ENCODE results near the gene MAPKBP1. TPM values are rescaled to one million over a fixed set of nuclear protein-coding genes. Genes with fewer than 3 reads are reported as not detected.

MAPKBP1 gene
- total and polyA plus RNA-seq, 9 of the 15 experiments (the other 6 are each of a cell fraction or from before 2014, with no cell fraction given) = 0.15 to 9.5 (median 4.5) TPM

DNA sequence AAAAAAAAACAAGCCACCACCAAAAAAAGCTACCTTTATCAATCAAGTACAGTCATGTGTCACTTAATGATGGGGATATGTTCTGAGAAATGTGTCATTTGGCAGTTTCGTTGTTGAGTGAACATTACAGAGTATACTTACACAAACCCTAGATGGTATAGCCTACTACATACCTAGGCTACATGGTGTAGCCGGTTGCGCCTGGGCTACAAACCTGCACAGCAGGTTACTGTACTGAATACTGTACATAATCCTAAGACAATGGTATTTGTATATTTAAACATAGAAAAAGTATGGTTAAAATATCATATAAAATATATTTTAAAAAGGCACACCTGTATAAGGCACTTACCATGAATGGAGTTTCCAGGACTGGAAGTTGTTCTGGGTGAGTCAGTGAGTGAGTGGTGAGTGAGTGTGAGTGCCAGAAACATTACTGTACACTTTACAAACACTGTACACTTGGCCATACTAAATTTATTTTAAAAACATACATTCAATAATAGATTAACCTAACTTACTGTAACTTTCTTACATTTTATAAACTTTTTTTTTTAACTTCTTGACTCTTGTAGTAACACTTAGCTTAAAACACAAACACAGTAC is 27.7 kb downstream of the MAPKBP1 start:
- H3K9me3 ChIP-seq (replicated peaks; ENCODE audit: control insufficient read depth, insufficient read depth, low read depth, low read length) = no peaks in the 10 kb centered on the region
- H3K36me3 ChIP-seq (ENCODE audit: control insufficient read depth, insufficient read depth, low read length) = no peaks in the 10 kb centered on the region
- POLR2A ChIA-PET = interaction anchor here (2.2 kb wide), 1 partner anchor 28 kb away, joined by 7 read pairs; the partner anchor contains the start of gene MAPKBP1
- H3K27ac ChIP-seq (ENCODE audit: extremely low read depth, low read depth, low read length) = no peak overlapping the region
- H3K4me3 ChIP-seq = no peak overlapping the region
- H3K9ac ChIP-seq (ENCODE audit: insufficient read depth in 1 of 2, low read depth in 2 of 2, low read length in 2 of 2) = no peak overlapping the region
- intact Hi-C loops (cut with micrococcal nuclease) = no loop called here
- TF ChIP-seq CBX3 (IDR thresholded peaks at IDR 0.05; ENCODE audit: borderline replicate concordance in 1 of 2, low read length in 2 of 2) (peak in 1 of 2 experiments; percentile 64; a peak in 1 of 3 replicates), STAG1 (CRISPR knock-in tag; IDR thresholded peaks at IDR 0.05; ENCODE audit: borderline replicate concordance) (no peak), ZFP36 (IDR thresholded peaks at IDR 0.05; ENCODE audit: low read depth, low read length, partially characterized antibody) (peak; percentile 12), PCBP1 (IDR thresholded peaks at IDR 0.05; ENCODE audit: low read depth, low read length, poor library complexity, severe bottlenecking) (no peak), IRF2 (CRISPR knock-in tag; IDR thresholded peaks at IDR 0.05) (no peak), YBX1 (IDR thresholded peaks at IDR 0.05) (no peak)
- TF ChIP-seq, protein P1, sequence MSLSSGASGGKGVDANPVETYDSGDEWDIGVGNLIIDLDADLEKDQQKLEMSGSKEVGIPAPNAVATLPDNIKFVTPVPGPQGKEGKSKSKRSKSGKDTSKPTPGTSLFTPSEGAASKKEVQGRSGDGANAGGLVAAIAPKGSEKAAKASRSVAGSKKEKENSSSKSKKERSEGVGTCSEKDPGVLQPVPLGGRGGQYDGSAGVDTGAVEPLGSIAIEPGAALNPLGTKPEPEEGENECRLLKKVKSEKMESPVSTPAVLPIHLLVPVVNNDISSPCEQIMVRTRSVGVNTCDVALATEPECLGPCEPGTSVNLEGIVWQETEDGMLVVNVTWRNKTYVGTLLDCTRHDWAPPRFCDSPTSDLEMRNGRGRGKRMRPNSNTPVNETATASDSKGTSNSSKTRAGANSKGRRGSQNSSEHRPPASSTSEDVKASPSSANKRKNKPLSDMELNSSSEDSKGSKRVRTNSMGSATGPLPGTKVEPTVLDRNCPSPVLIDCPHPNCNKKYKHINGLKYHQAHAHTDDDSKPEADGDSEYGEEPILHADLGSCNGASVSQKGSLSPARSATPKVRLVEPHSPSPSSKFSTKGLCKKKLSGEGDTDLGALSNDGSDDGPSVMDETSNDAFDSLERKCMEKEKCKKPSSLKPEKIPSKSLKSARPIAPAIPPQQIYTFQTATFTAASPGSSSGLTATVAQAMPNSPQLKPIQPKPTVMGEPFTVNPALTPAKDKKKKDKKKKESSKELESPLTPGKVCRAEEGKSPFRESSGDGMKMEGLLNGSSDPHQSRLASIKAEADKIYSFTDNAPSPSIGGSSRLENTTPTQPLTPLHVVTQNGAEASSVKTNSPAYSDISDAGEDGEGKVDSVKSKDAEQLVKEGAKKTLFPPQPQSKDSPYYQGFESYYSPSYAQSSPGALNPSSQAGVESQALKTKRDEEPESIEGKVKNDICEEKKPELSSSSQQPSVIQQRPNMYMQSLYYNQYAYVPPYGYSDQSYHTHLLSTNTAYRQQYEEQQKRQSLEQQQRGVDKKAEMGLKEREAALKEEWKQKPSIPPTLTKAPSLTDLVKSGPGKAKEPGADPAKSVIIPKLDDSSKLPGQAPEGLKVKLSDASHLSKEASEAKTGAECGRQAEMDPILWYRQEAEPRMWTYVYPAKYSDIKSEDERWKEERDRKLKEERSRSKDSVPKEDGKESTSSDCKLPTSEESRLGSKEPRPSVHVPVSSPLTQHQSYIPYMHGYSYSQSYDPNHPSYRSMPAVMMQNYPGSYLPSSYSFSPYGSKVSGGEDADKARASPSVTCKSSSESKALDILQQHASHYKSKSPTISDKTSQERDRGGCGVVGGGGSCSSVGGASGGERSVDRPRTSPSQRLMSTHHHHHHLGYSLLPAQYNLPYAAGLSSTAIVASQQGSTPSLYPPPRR (CRISPR knock-in tag; IDR thresholded peaks at IDR 0.05; ENCODE audit: borderline replicate concordance) = no peak
- H3K79me2 ChIP-seq (ENCODE audit: control insufficient read depth, insufficient read depth, low read length) = no peaks in the 10 kb centered on the region
- FAIRE-seq = no peak
- ATAC-seq = no peak
- no peaks in the 10 kb centered on the region for H3K9me1 ChIP-seq (ENCODE audit: control insufficient read depth, insufficient read depth, low read length)
- no peaks in the 10 kb centered on the region for H3K27me3 ChIP-seq (ENCODE audit: control insufficient read depth in 2 of 2, insufficient read depth in 2 of 2, low read length in 2 of 2)
- no TSS peak for BruUV-seq (replicated peaks)
- in situ Hi-C loops (cut with MboI) = loop anchor here (25.0 kb wide), 1 partner anchor 340 kb away; no protein-coding TSS in a partner anchor
- no peak overlapping the region for H3K4me2 ChIP-seq (ENCODE audit: insufficient read depth, low read length)
- no peaks in the 10 kb centered on the region; the same call in 1 of the 2 replicates for H4K20me1 ChIP-seq (replicated peaks; ENCODE audit: control insufficient read depth, insufficient read depth, low read length)
- H3K4me1 ChIP-seq (replicated peaks in 1 of 2; ENCODE audit: control insufficient read depth in 2 of 2, insufficient read depth in 2 of 2, low read length in 2 of 2) = 0 out of 5 replicates have a peak, but pooled peaks cover 0 to 3% of the 10 kb centered on the region in 2 experiments
- H2AFZ ChIP-seq (ENCODE audit: low read depth, low read length) = no peak overlapping the region
- no peak for DNase-seq (ENCODE audit: extremely low read depth in 1 of 4, low spot score in 3 of 4)
- WGBS (ENCODE audit: insufficient coverage, low coverage, missing lambda C conversion rate) = 79% methylated on average over 3 of the region's 3 CpGs
- CTCF ChIA-PET (ENCODE audit: low intra/inter-chr PET ratio) = interaction anchor here (1.1 kb wide), 1 partner anchor 10 kb away, joined by 3 read pairs; no protein-coding TSS in a partner anchor

Data from K562 (cell line).